Activated T-cell treated with anti-CD3 and anti-CD28 coated beads, Interleukin-2, amount 50 U/mL, for 4 hours (primary cell): Measurements from ENCODE around the gene PSMD2. TPM values are rescaled to one million over a fixed set of nuclear protein-coding genes. Genes with fewer than 3 reads are reported as not detected.
"Not testable (repeated sequence)": the region's sequence is repeated elsewhere in the genome, so short reads cannot be mapped to it uniquely, and the experiment has no call there.

Source experiments
- ATAC-seq, 2 donors: fragments of 200-7000 bp; cut with Tn5 transposase; one replicate each; pipeline ENCODE4 v1.10.0; 2021
- DNase-seq: peaks from one replicate; pipeline ENCODE4 v3.0.0-alpha.2; 2020
- H3K27me3 Mint-ChIP-seq: one replicate; pipeline ENCODE4 v1.8.0; 2021; ENCODE audit warnings: low read depth, mixed read lengths
- H3K36me3 Mint-ChIP-seq: one replicate; pipeline ENCODE4 v1.8.0; 2022; ENCODE audit warnings: mixed read lengths; ENCODE audit not compliant: insufficient read depth
- H3K4me1 Mint-ChIP-seq: one replicate; pipeline ENCODE4 v1.8.0; 2021; ENCODE audit warnings: low read depth, mixed read lengths
- H3K4me3 Mint-ChIP-seq: one replicate; pipeline ENCODE4 v1.8.0; 2021; ENCODE audit warnings: mild to moderate bottlenecking, moderate library complexity, mixed read lengths
- H3K9me3 Mint-ChIP-seq: one replicate; pipeline ENCODE4 v1.8.0; 2021; ENCODE audit warnings: mixed read lengths
- total RNA-seq, 3 donors: library from RNA; stranded (reverse); gene quantifications; one replicate each; pipeline ENCODE4 v1.2.1, GENCODE V29; 2021

The PSMD2 gene
- total RNA-seq, 3 donors from 2014 or later = 497 to 520 (median 498) TPM

GRCh38 chr3:184262764-184263179, 36.3 kb upstream of the PSMD2 start:
- no peak for ATAC-seq
- Mint-ChIP-seq H3K36me3 (no peaks in the 10 kb centered on the region), H3K4me3 (peak overlapping the region; percentile 61), H3K9me3 (no peaks in the 10 kb centered on the region), H3K4me1 (peaks cover 21% of the 10 kb centered on the region), H3K27me3 (peaks cover 40% of the 10 kb centered on the region)
- DNase-seq = no peak

- ATAC-seq, H3K4me1 Mint-ChIP-seq, DNase-seq, H3K36me3 Mint-ChIP-seq, H3K4me3 Mint-ChIP-seq, H3K9me3 Mint-ChIP-seq: not testable (repeated sequence)
- H3K27me3 Mint-ChIP-seq = peaks cover 46% of the 10 kb centered on the region
These were observed 31.8 kb upstream of the PSMD2 start for GRCh38 chr3:184267249-184267648.

GRCh38 chr3:184272269-184272668, 26.8 kb upstream of the PSMD2 start:
- no peak for ATAC-seq
- DNase-seq = no peak
- Mint-ChIP-seq H3K4me1 (peaks cover 3% of the 10 kb centered on the region), H3K27me3 (peaks cover 50% of the 10 kb centered on the region), H3K4me3 (no peak overlapping the region), H3K9me3 (no peaks in the 10 kb centered on the region), H3K36me3 (no peaks in the 10 kb centered on the region)

GRCh38 chr3:184275381-184275701, 23.7 kb upstream of the PSMD2 start:
- DNase-seq = no peak
- ATAC-seq = no peak
- H3K4me1 Mint-ChIP-seq = peaks cover 3% of the 10 kb centered on the region
- no peak overlapping the region for H3K4me3 Mint-ChIP-seq
- no peaks in the 10 kb centered on the region for H3K36me3 Mint-ChIP-seq
- H3K27me3 Mint-ChIP-seq = peaks cover 49% of the 10 kb centered on the region
- no peaks in the 10 kb centered on the region for H3K9me3 Mint-ChIP-seq

- Mint-ChIP-seq H3K27me3 (peaks cover 47% of the 10 kb centered on the region), H3K36me3 (no peaks in the 10 kb centered on the region), H3K9me3 (no peaks in the 10 kb centered on the region), H3K4me1 (peaks cover 3% of the 10 kb centered on the region), H3K4me3 (no peak within 1 kb of the TSS)
- peak in 1 of 2 donors; percentile 53 for ATAC-seq
- DNase-seq = no peak
These were observed 22.8 kb upstream of the PSMD2 start, which contains the start of gene ECE2 for GRCh38 chr3:184275961-184276910. ECE2 (plus strand) TSS chr3:184276022; CDS start chr3:184276154, 132 bp downstream.

- no peaks in the 10 kb centered on the region for H3K36me3 Mint-ChIP-seq
- H3K9me3 Mint-ChIP-seq = no peaks in the 10 kb centered on the region
- H3K4me1 Mint-ChIP-seq = peaks cover 3% of the 10 kb centered on the region
- no peak overlapping the region for H3K4me3 Mint-ChIP-seq
- ATAC-seq = no peak
- peaks cover 38% of the 10 kb centered on the region for H3K27me3 Mint-ChIP-seq
- DNase-seq = no peak
These were observed 21.7 kb upstream of the PSMD2 start for GRCh38 chr3:184277366-184277765.

- Mint-ChIP-seq H3K27me3 (peaks cover 16% of the 10 kb centered on the region), H3K9me3 (no peaks in the 10 kb centered on the region), H3K36me3 (no peaks in the 10 kb centered on the region), H3K4me3 (no peak overlapping the region), H3K4me1 (no peaks in the 10 kb centered on the region)
- ATAC-seq = no peak
- DNase-seq = no peak
These were observed 16.1 kb upstream of the PSMD2 start for GRCh38 chr3:184282941-184283340.

GRCh38 chr3:184283681-184284080, 15.4 kb upstream of the PSMD2 start:
- ATAC-seq (no peak), DNase-seq (no peak)
- Mint-ChIP-seq H3K4me1 (no peaks in the 10 kb centered on the region), H3K36me3 (no peaks in the 10 kb centered on the region), H3K27me3 (peaks cover 12% of the 10 kb centered on the region), H3K9me3 (no peaks in the 10 kb centered on the region), H3K4me3 (no peak overlapping the region)

GRCh38 chr3:184284696-184285095, 14.3 kb upstream of the PSMD2 start:
- Mint-ChIP-seq H3K9me3 (no peaks in the 10 kb centered on the region), H3K4me1 (no peaks in the 10 kb centered on the region), H3K36me3 (no peaks in the 10 kb centered on the region), H3K4me3 (no peak overlapping the region), H3K27me3 (peaks cover 19% of the 10 kb centered on the region)
- peak in 1 of 2 donors; percentile 47 for ATAC-seq
- no peak for DNase-seq

GRCh38 chr3:184289426-184289938, 9.6 kb upstream of the PSMD2 start:
- H3K4me3 Mint-ChIP-seq = no peak overlapping the region
- no peaks in the 10 kb centered on the region for H3K36me3 Mint-ChIP-seq
- H3K9me3 Mint-ChIP-seq = no peaks in the 10 kb centered on the region
- DNase-seq (peak; percentile 60), ATAC-seq (peak; percentile 77 to 83)
- H3K27me3 Mint-ChIP-seq = peaks cover 20% of the 10 kb centered on the region
- H3K4me1 Mint-ChIP-seq = no peaks in the 10 kb centered on the region

GRCh38 chr3:184290331-184290730, 8.7 kb upstream of the PSMD2 start:
- no peaks in the 10 kb centered on the region for H3K36me3 Mint-ChIP-seq
- peaks cover 22% of the 10 kb centered on the region for H3K27me3 Mint-ChIP-seq
- no peak overlapping the region for H3K4me3 Mint-ChIP-seq
- DNase-seq (no peak), ATAC-seq (no peak)
- H3K9me3 Mint-ChIP-seq = no peaks in the 10 kb centered on the region
- no peaks in the 10 kb centered on the region for H3K4me1 Mint-ChIP-seq

- ATAC-seq (no peak), DNase-seq (no peak)
- Mint-ChIP-seq H3K27me3 (peaks cover 15% of the 10 kb centered on the region), H3K9me3 (no peaks in the 10 kb centered on the region), H3K4me1 (no peaks in the 10 kb centered on the region), H3K4me3 (no peak overlapping the region), H3K36me3 (no peaks in the 10 kb centered on the region)
These were observed 7.8 kb upstream of the PSMD2 start for GRCh38 chr3:184291044-184291737.

GRCh38 chr3:184291738-184292445, 7.1 kb upstream of the PSMD2 start:
- H3K36me3 Mint-ChIP-seq = no peaks in the 10 kb centered on the region
- peaks cover 12% of the 10 kb centered on the region for H3K27me3 Mint-ChIP-seq
- DNase-seq (no peak), ATAC-seq (no peak)
- H3K9me3 Mint-ChIP-seq = no peaks in the 10 kb centered on the region
- no peak overlapping the region for H3K4me3 Mint-ChIP-seq
- no peaks in the 10 kb centered on the region for H3K4me1 Mint-ChIP-seq

- peaks cover 4% of the 10 kb centered on the region for H3K27me3 Mint-ChIP-seq
- no peaks in the 10 kb centered on the region for H3K9me3 Mint-ChIP-seq
- H3K4me1 Mint-ChIP-seq = peaks cover 15% of the 10 kb centered on the region
- ATAC-seq (no peak), DNase-seq (no peak)
- no peak overlapping the region for H3K4me3 Mint-ChIP-seq
- peaks cover 9% of the 10 kb centered on the region for H3K36me3 Mint-ChIP-seq
These were observed 3.3 kb upstream of the PSMD2 start for GRCh38 chr3:184295771-184296170.
